SKM-1 (cell line): Measurements from ENCODE around the gene NTRK2.

Experiments used
- DNase-seq: peaks from one replicate; lab custom pipeline; 2025; ENCODE audit not compliant: unreplicated experiment; lab: John Stamatoyannopoulos, UW

NTRK2 gene

DNA sequence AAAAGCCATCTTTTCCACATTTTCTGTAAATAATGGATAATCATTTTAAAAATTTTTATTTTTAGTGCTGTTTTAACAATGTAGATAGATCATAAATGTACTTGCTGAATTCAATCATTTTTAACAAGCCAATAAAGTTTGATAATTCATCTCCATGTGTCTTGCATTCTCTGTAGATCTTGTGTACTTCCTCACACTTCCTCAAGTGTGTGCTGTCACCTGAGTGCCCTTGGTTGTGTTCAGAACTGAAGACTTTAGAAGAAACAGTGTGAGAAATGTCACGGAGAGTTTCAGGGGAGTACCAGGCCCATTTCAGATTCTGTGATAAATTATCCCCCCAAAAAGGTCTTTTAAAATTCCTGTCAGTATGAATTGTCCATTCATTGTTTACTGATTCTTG is 146.0 kb downstream of the NTRK2 start:
- DNase-seq, result no peak

DNA sequence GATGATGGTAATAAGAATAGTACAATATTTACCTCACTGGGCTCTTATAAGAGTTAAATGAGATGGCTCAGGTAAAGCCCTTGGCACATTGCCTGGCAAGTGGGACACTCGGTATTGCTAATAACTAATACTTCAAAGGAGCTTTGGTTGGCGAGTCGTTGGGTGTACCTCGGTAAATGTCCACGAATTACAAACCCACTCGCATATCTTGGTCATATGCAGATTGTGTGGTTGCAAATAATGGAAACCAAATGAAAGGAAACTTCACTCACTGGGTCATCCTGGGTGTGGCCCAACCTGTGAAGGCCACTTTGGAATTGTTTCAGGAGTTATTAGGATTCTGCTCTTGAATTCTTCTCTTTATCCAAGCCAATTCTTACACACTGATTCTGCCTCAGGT is 147.5 kb downstream of the NTRK2 start:
- DNase-seq, result no peak

DNA sequence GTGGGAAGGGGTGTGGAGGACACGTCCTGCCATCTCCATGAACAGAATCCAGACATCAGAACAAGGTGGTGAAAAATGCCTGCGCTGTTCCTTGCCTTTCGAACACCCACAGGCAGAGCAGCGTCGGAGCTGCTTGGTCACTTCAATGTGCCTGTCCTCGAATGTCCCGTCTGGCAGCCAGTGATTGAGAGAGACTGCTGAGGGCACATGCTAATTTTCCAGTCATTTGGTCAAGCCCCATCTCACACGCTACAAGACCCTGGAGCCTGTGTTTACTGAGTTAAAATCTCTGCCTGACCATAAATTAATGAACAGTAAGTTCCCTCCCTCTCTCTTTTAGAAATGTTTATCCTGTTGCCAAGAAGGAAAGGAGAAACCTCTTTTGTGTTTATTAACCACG is 149.3 kb downstream of the NTRK2 start:
- DNase-seq, result no peak

DNA sequence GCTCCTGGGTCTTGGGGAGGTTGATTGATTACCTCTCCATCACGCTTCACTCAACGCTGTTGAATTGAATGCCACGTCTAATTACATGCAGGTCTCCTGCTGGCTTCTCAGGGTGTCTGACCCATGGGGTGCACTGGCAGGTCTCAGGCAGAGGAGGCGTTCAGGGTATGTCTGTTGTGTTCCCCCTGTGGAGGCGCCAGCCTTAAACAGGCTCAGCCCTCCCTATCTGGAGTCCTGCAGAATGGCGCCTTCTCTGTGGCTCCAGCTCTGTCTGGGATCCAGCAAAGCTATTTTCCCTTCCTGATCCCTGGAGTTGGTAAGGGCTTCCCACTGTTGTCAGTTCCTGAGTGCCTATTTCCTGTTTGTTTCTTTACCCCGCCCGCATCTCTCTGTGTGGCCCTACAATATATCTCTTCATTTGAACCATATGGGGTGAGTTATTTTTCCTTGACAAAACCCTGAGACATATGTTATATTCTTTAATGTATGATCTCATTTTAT is 150.0 kb downstream of the NTRK2 start:
- DNase-seq, result no peak

DNA sequence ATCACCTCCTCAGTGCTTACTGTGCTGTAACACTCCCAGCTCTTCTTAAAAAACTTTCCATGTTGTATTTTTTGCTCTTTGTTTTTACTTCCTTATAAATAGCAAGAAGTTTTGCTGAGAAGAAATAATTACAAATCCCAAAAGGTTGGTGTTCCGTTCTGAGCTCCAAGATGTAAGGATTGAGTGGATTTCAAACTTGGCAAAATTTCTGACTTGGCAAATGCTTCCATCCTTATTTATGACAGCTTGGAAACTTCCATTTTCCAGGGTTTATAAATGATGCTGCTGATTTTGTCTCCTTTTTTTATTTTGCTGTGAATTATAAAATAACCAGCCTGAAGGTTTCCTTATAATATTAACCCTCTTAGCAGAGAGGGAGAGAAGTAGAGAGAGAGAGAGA is 151.9 kb downstream of the NTRK2 start:
- DNase-seq, result no peak

DNA sequence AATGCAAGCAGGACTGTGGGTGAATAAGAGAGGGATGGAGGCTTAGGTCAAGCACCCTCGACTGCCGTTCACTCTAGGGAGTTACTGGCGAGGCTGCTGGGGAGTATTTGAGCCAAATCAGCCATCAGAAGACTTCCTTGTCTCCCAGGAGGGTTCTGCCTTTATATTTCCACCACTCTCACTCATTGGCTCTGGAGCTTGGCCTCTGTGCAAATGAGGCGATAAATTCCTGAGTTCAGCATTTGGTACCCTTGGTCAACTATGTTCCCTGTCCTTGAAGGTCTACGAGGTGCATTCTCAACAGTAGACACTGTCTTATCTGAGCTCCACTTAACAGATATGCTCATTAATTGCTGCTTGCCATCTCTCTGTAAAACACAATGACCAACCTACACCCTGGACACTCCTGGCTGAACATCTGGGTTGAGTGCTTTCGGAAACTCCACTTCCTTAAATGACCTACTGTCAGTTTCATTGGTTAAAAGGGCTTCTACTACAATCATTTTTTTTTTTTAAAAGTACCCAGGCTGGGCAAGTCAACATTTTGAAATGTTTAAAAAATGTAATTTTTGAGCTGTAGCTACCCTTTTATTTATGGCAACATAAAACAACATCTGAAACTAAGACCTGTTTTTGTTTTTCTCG is 153.2 kb downstream of the NTRK2 start:
- no peak for DNase-seq

DNA sequence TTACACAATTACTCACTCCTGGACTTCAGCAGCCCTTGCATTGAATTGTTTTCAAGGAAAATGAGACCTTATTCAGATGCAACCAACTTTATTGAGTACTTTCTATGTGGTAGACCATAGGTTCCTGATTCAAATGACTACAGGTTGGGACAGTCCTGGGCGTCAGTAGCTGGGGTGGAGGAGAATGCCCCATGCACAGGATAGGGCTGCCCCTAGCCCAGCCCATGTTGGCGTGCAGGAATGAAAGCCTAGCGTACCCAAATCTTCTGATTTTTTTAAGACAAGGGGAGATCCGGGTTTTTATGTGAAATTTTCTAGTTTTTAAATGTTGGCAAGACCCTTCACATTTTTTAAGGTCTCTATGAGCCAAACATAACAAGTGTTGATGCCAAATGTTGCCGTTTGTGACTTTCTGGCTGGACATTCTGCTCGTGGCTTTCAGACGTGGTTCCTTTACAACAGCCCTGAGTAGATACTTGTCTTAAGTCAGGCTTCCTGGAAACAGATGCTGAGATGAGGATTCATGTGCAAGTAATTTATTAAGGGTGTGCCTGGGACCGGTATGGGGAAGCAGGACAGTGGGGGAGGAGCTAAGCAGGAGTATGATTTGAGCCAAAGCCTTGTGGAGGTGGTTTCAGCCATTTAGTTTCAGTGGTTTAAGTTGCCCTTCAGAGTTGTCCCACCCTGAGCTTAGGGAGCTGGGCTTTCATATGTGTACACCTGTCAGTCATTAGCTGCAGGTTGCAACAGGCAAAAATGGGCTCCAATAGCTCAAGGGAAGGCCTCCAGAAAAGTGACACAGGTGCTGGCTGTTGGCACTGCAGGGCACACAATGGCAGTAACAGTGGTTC is 154.1 kb downstream of the NTRK2 start:
- no peak for DNase-seq

DNA sequence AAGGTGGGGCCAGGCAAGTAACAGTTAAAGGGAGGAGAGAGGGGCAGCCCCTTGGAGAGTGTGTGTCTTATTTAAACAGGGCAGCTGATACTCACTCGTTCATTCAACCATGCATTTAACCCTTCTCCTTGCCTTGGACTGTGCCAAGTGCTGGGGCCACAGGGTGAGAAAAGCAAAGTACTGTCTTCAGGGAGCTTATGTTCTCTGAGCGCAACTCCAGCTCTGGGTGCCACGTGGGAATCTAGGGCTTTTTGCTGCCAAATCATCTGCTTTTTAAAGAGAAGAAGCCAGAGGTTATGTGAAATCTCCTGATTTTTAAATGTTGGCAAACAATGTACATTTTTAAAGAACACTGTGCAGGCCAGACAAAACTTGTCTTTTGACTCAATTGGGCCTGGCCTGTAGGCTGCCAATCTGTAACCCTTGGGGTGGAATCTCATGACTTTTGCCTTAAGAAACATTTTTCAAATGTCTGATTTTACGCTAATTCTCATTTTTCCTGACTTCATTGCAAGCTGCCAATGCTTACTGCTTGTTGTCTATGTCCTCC is 157.8 kb downstream of the NTRK2 start:
- no peak for DNase-seq

DNA sequence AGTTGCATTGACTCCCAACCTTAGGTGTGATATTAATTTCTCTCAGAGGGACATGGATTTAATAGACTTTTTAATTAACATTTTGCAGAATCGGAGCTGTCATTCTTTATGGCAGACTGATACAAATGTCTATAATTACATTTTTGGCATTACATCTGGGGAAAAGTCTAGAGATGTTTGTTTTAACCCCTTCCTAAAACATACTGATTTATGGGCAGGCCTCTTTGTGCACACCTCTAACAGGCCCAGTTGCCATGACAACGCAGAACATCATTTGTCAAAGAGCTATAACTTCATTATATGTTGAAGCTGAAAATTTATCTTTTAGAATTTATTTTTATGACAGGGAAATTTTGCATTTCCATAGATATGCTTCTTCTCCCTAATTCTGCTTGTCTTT is 158.5 kb downstream of the NTRK2 start:
- DNase-seq, result no peak

DNA sequence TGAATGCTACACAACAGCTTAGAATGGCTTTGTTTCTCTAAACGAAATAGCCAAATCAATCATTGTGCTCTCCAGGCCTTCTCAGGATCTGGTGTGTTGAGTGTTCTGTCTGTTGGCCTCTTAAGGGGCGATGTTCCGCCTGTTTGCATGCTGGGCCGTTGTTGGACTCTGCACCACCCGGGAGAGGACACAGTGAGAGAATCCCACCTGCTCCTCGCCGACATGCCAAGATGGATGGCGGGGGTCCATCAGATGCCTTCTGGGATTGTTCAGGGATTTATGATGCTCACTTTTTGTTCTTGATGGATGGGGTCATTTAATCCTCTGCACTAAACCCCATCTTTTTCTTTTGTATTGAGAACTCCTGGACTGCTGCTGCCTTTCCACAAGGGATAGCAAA is 159.9 kb downstream of the NTRK2 start:
- DNase-seq, result no peak

DNA sequence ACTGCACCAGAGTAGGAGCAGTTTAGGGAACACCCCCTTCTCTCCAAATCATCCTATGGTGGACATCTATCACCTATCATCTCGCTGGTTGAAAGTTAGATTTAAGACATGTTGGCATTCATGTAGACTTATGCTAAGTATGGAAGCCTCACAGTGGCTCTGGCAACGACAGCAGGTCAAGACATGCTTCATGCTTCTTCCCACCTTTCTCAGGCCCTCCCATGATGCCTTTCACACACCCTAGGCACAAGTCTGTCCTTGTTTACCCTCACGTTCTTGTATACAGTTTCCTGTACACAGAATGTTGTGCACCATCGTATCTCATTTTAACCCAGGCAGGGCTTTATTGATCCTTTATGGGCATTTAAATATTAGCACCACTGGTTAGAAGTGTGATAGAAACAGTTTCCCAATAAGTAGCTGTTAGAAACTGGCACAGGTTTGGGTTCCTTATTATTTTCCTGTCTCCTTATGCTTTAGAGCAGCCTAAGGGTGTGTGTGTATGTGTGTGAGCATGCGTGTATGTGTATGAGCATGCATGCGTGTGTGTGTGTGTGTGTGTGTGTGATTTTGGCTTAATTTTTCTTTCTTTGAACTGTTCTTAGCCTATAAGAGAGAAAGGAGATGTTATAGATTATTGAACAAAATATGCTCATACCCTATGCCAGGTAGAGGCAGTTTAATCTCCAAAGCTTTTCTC is 160.6 kb downstream of the NTRK2 start:
- no peak for DNase-seq

DNA sequence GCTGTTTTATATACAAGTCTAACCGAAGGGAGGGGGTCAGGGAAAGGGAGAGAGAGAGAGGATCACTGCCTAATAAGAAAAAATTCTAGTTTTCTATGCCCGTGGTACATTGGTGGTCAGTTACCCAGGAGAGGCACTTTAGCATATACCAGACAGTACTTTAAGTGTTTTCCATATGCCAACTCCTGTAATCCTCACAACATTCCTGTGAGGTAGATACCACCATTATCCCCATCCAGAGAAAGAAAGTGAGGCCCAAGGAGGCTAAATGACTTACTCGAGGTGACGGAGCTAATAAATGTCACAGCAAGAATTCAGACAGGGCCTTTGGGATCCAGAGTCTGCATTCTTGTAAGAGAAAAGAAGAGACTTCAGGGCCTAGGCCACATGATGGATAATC is 161.8 kb downstream of the NTRK2 start:
- no peak for DNase-seq

DNA sequence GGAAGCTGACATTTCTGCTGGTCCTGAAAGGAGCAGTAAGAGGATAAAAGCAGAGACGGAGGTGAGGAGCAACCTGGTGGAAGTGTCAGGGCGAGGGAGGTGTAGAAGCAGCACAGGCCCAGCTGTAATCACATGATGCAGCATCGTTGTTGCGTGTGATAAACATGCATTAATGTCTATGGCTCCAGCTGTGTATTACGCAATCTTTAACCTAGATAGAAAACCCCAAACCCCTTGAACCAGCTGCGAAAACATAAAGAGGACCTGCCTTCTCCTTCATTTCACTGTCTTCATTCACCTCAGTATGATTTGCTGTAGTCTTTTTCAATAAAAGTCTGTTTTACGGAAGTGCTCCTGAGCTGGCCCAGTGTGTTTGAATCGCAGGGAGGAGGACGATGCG is 162.9 kb downstream of the NTRK2 start:
- DNase-seq, result no peak

DNA sequence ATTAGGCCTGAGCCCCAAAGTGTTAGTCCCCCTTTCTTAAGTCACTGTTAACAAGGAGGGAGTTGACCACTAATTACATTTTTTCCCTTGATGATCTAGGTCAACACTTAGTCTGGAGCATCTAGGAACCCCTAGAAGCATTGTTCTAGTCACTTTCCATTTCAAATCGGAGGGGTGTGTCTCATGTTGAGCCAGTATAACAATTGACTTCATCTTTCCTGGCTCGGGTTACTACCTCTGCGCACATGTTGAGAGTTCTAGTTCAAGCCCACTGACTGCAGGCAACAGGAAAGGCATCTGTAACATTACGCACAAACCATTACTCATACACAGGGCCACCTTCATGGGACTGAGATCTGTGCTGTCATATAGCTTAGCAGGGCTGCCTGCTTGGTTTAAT is 164.9 kb downstream of the NTRK2 start:
- DNase-seq, result no peak

DNA sequence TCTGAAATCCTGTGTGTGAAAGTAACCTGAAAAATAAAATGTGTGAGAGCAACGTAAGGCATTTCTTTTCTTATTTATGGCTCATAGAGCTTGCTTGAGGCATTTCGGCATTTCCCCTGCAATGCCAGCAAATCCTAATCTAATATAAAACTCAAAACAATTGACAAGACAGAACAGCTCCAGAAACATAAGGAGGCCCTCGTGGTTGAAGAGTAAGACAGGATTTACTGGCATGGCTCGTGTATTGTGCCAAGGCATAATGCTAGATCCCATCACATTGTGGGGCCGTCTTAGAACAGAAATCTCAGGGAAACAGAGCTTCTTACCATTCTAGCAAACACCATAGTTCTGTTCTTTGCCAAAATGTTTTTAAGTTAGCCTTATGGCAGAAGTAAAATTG is 166.2 kb downstream of the NTRK2 start:
- no peak for DNase-seq

DNA sequence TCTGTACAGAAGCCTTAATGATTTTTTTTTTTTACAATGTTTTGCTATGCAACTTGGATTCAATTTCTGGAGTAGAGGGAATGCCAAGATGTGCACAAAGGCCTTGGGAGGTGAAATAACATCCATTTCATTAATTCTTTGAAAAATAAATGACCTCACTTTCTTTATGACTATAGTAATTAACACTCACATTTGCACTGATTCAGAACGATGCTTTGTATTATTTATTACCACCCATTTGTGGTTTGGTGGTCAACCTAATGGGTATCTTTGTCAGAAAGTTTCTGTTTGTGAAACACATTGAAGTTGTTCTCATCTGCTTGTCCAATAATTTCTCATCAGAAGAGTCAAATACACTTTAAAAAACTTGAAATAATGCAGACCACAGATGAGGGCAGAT is 169.3 kb downstream of the NTRK2 start:
- no peak for DNase-seq

DNA sequence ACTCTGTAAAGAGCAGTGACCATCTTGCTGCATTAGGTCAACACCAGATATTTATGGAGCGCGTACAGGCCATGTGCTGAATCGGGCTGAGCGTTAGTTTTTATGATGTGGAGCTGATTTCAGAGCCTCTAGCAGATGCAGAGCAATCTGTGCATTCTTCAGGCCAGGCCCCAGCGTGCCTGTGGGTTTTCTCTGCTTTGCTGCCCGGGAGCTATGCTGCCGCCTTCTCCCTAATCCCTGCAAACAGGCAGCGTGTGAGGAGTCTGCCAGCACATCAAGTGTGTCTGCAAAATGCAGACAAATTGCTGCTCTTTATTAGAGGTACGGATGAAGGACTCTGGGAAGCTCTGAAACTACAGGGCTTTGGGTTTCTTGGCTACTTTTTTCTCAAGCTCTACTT is 170.0 kb downstream of the NTRK2 start:
- DNase-seq, result no peak

DNA sequence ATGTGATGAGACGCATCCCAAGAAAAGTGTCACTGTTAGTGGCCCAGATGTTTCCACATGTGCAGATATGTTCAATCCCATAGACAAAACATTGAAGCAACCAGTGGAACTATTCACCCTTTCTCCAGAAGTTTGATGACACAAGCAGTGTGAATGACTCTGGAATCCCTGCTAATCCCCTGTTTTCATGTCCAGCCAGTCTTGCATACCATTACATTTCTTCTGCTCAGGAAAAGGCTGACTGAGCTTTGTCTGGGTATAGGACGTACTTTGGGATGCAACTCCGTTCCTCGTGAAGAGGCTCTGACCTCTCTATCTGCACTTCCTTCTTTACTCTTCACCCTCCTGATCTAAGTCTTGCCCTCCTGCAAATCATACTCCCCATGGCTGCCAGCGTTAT is 172.4 kb downstream of the NTRK2 start:
- DNase-seq, result no peak

DNA sequence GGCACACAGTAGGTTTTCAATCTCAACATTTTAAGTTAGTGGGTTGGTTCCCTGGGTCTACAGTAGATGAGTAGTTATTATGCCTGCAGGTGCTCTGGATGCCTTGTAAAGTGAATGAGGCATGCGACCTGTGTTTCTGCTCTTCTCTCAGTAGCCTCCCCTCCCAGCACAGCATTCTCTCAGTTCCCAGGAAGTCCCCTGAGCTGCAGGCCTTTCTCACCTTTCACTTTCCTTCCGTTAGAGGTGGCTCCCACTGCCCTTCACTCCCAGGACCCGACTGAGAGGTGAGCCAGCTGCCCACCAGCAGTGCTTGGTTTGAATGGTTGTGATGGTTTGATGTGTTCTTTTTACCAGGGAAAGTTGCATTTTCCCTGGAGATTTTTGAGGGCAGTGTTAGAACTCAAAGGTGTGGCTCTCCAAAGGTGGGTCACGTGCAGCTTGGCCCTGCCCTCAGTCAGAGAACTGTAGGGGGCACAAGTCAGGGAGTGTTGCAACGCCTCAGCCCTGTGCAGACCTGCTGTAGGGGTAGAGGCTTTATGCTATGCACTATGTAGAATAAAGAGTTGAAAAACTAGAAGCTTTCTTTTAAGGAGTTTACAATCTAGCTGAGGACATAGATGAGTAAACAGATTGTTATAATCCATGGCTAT is 173.8 kb downstream of the NTRK2 start:
- DNase-seq, result no peak

DNA sequence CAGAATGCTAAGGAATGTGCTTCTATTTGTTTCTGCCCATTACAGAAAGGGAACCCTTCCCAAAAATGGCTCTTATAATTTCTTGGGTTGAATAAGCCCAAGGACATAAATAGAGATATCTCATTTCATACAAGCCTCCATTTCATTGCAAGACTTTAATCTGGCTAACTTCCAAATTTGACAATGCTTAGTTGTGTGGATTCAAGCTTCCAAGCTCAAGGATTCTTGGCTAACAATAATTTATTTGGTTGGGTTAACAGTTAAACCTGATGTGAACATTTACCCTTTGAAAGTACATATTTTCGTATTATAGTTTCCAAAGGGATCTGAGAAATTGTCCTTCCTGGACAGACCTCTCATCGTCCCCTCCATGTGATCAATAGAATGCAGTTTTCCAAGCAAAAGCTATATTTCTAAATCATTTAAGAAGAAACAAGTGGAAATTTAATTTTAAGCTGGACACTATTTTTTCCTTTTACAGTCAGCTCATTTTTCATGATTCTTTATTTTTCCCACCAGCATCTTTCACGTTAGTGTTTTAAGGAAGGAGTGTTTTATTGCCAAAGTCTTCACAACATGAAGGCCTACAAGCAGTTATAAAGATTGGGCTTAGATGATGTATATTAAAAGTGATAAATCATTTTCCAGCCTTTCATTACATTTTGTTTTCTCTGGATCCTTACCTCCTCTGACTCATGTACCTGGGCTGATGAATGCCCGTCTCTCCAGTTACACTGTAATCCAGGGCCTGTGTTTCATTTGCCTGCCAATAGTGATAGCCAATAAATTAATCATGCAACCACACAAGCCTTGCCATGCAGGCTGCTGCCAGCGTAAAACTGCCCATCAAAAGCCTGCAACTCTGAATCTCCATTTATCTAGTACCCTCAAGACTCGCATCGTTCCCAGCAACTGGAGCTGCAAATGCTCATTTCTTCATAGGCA is 176.7 kb downstream of the NTRK2 start:
- DNase-seq, result no peak
